Activated CD4-positive, alpha-beta T cell treated with anti-CD3 and anti-CD28 coated beads, Interleukin-2, amount 50 U/mL, for 24 hours (primary cell): ENCODE data around the gene KRTAP21-3.

Source experiments
- DNase-seq, 2 donors: peaks; one replicate each; pipeline ENCODE4 v3.0.0-alpha.2; 2020; ENCODE audit warnings: low read depth in 1 of 2, low spot score in 1 of 2

KRTAP21-3 gene

DNA sequence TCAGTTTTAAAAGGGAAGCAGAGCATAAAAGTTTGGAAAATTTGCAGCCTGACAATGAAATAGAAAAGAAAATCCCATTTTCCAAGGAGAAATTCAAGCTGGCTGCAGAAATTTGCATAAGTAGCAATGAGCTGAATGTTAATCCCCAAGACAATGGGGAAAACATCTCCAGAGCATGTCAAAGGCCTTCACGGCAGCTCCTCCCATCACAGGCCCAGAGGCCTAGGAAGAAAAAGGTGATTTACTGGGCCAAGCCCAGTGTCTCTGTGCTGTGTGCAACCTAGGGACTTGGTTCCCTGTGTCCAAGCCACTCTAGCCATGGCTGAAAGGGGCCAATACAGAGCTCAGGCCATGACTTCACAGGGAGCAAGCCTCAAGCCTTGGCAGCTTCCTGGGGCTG lies 49.8 kb downstream of the KRTAP21-3 start:
- DNase-seq, result no peak
